Gastroesophageal sphincter (tissue), 4 donors: ENCODE measurements around the gene UCN3. TPM values are rescaled to one million over a fixed set of nuclear protein-coding genes. Genes with fewer than 3 reads are reported as not detected.

ENCODE experiments used
- ATAC-seq: fragments of 150-250 bp; one replicate; pipeline ENCODE4 v1.9.1; 2016; ENCODE audit warnings: mild to moderate bottlenecking, moderate library complexity
- H3K27ac ChIP-seq, 4 donors: fragments of 200-600 bp; sonication (generic) in 3 of 4; 1 replicate in 3 of 4; 2 replicates in 1 of 4; pipeline ENCODE4 v1.5.1; 2016 to 2019
- H3K27me3 ChIP-seq: fragments of 200-600 bp; sonication (generic); one replicate; pipeline ENCODE4 v1.5.1; 2019
- H3K36me3 ChIP-seq, 2 donors: fragments of 200-600 bp; sonication (generic); one replicate each; pipeline ENCODE4 v1.5.1; 2019; ENCODE audit warnings: control low read depth in 1 of 2
- H3K4me1 ChIP-seq, 3 donors: fragments of 200-600 bp; sonication (generic); 1 replicate in 2 of 3; 2 replicates in 1 of 3; pipeline ENCODE4 v1.5.1; 2016 to 2019; ENCODE audit warnings: control low read depth in 2 of 3
- H3K4me3 ChIP-seq, 2 donors: fragments of 200-600 bp; sonication (generic); one replicate each; pipeline ENCODE4 v1.5.1; 2019; ENCODE audit warnings: mild to moderate bottlenecking in 1 of 2, moderate library complexity in 1 of 2
- H3K9me3 ChIP-seq, 3 donors: fragments of 200-600 bp; sonication (generic); one replicate each; pipeline ENCODE4 v1.5.1; 2017 to 2019; ENCODE audit warnings: control low read depth in 2 of 3
- EP300 ChIP-seq: sonication (generic); formaldehyde crosslinking; IDR thresholded peaks from one replicate; pipeline ENCODE4 v1.6.1; 2017; ENCODE audit warnings: antibody characterized with exemption, mild to moderate bottlenecking
- POLR2A ChIP-seq, 2 donors: fragments of 450-650 bp; IDR thresholded peaks; one replicate each; pipeline ENCODE4 v1.6.1; 2017; ENCODE audit warnings: antibody characterized with exemption in 2 of 2, mild to moderate bottlenecking in 2 of 2, moderate library complexity in 1 of 2
- POLR2AphosphoS5 ChIP-seq: sonication (generic); formaldehyde crosslinking; IDR thresholded peaks from one replicate; pipeline ENCODE4 v1.6.1; 2017; ENCODE audit warnings: antibody characterized with exemption
- WGBS, 2 donors: methylation state at CpG; one replicate each; pipeline ENCODE4 v1.1.5; 2018; ENCODE audit warnings: low coverage in 1 of 2; 5-methylcytosine and 5-hydroxymethylcytosine counted together
- total RNA-seq, 4 donors: library from RNA; depleted of rRNA; stranded (reverse); fragments of >200 nt; gene quantifications; one replicate each; pipeline ENCODE4 v1.1.0, GENCODE V29; 2016
- TF ChIP-seq, protein P1 (sequence below), 4 experiments: fragments of 200-600 bp in 2 of 4; fragments of 450-650 bp in 2 of 4; sonication (generic) in 1 of 4; IDR thresholded peaks; one replicate each; pipeline ENCODE4 v1.5.1; 2017 to 2019; ENCODE audit warnings: antibody characterized with exemption in 4 of 4, mild to moderate bottlenecking in 2 of 4, moderate library complexity in 2 of 4

The UCN3 gene
- total RNA-seq, 4 donors from 2014 or later = not detected

DNA sequence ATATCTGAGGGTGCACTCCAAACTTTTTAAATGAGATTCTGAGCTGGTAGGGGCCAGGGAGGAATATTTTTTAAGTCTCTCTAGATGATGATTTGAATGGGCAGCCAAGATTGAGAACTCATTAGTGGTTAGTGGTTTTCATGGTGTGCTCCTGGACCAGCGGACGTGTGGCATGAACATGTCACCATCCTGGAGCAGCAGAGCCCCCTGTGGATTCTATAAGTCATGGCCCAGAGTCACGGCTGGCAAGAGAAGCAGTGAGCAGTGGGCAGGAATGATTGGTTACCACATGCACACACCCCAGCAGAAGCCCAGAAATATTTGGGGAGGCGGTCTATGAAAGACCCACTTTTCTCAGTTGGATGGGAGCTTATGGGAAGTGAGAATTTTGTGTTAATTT, 21.2 kb upstream of the UCN3 start:
- H3K27ac ChIP-seq = no peak overlapping the region
- no peak overlapping the region for H3K4me3 ChIP-seq
- H3K9me3 ChIP-seq = no peaks in the 10 kb centered on the region
- TF ChIP-seq POLR2A (IDR thresholded peaks at IDR 0.05) (no peak), POLR2AphosphoS5 (no peak), EP300 (no peak)
- TF ChIP-seq, protein P1, sequence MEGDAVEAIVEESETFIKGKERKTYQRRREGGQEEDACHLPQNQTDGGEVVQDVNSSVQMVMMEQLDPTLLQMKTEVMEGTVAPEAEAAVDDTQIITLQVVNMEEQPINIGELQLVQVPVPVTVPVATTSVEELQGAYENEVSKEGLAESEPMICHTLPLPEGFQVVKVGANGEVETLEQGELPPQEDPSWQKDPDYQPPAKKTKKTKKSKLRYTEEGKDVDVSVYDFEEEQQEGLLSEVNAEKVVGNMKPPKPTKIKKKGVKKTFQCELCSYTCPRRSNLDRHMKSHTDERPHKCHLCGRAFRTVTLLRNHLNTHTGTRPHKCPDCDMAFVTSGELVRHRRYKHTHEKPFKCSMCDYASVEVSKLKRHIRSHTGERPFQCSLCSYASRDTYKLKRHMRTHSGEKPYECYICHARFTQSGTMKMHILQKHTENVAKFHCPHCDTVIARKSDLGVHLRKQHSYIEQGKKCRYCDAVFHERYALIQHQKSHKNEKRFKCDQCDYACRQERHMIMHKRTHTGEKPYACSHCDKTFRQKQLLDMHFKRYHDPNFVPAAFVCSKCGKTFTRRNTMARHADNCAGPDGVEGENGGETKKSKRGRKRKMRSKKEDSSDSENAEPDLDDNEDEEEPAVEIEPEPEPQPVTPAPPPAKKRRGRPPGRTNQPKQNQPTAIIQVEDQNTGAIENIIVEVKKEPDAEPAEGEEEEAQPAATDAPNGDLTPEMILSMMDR (IDR thresholded peaks at IDR 0.05) = no peak
- H3K4me1 ChIP-seq = no peaks in the 10 kb centered on the region
- H3K36me3 ChIP-seq = no peaks in the 10 kb centered on the region
- 61% methylated on average over 4 of the region's 4 CpGs; no CpG with 5 or more reads in 1 of the 2 donors for WGBS, 2 donors
- H3K27me3 ChIP-seq = no peaks in the 10 kb centered on the region
- no peak for ATAC-seq

DNA sequence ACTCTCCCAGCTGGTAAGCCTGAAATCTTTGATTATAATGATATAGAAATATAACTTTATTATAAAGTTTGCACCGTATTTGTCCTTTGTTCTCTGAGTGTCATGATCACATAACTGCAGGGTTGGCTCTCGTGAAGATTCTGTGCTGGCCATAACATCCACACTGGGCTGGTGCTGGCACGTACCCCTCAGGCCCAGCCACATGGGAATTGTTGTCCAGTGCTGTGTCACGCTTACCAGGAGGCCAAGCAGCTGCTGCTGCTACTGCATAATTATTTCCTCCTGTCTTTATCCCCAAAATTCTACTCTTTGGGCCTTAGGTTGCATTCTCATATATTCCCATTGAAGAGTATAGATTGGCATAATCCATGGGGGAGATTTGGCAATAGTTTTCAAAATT, 20.8 kb upstream of the UCN3 start:
- Histone ChIP-seq H3K4me3 (no peak overlapping the region), H3K27me3 (no peaks in the 10 kb centered on the region), H3K27ac (no peak overlapping the region), H3K4me1 (no peaks in the 10 kb centered on the region), H3K9me3 (no peaks in the 10 kb centered on the region), H3K36me3 (no peaks in the 10 kb centered on the region)
- WGBS, 2 donors = 83 to 93% methylated on average over 4 of the region's 4 CpGs
- no peak for TF ChIP-seq EP300
- TF ChIP-seq, protein P1 (IDR thresholded peaks at IDR 0.05) = no peak
- TF ChIP-seq POLR2AphosphoS5 = no peak
- TF ChIP-seq POLR2A (IDR thresholded peaks at IDR 0.05) = no peak
- no peak for ATAC-seq

DNA sequence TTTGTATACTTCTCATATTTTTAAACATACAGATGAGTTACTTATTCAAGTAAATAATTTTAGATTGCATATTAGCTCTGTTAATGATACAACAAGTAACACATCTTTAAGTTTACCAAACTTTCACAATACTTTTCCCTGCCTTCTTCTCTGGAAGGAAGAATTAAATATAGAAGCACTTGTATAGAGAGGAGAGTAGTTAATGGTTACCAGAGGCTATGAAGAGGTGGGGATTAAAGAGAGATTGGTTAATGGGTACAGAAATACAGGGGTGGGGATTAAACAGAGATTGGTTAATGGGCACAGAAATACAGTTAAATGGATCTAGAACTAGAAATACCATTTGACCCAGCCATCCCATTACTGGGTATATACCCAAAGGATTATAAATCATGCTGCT, 20.0 kb upstream of the UCN3 start:
- TF ChIP-seq EP300 = no peak
- TF ChIP-seq, protein P1 (IDR thresholded peaks at IDR 0.05) = no peak
- TF ChIP-seq POLR2AphosphoS5 = no peak
- no peak for TF ChIP-seq POLR2A (IDR thresholded peaks at IDR 0.05)
- ATAC-seq = no peak

DNA sequence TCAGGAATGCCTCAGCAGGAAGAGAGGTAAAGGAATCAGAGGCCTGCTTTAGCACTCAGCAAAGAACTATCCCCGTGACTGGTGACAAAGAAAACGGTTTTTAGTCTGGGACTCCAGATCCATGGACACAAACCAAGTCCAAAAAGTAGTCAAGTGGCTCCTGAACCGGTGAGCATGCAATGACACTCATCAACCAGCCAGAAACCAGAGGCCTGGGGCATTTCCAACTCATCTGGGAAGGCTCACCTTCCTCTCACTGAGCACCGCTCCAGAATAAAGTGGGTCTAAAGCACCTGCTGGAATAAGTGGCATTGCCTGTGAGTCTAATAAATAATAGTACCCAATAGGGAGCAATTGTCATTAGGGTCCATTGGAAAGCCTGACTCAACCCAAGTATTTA, 17.9 kb upstream of the UCN3 start:
- WGBS, 2 donors = 79 to 100% methylated on average over 1 to 2 of the region's 4 CpGs
- Histone ChIP-seq H3K4me3 (no peak overlapping the region), H3K27me3 (no peaks in the 10 kb centered on the region), H3K4me1 (no peaks in the 10 kb centered on the region), H3K27ac (no peak overlapping the region), H3K36me3 (no peaks in the 10 kb centered on the region), H3K9me3 (no peaks in the 10 kb centered on the region)
- no peak for ATAC-seq
- TF ChIP-seq POLR2A (IDR thresholded peaks at IDR 0.05) = no peak
- TF ChIP-seq, protein P1 (IDR thresholded peaks at IDR 0.05) = no peak
- no peak for TF ChIP-seq POLR2AphosphoS5
- TF ChIP-seq EP300 = no peak

More for the DNA sequence above, 20.0 kb upstream of the UCN3 start:
- H3K36me3 ChIP-seq = no peaks in the 10 kb centered on the region
- H3K4me3 ChIP-seq = no peak overlapping the region
- H3K27ac ChIP-seq = no peak overlapping the region
- no peaks in the 10 kb centered on the region for H3K9me3 ChIP-seq
- no peaks in the 10 kb centered on the region for H3K27me3 ChIP-seq
- H3K4me1 ChIP-seq = no peaks in the 10 kb centered on the region

DNA sequence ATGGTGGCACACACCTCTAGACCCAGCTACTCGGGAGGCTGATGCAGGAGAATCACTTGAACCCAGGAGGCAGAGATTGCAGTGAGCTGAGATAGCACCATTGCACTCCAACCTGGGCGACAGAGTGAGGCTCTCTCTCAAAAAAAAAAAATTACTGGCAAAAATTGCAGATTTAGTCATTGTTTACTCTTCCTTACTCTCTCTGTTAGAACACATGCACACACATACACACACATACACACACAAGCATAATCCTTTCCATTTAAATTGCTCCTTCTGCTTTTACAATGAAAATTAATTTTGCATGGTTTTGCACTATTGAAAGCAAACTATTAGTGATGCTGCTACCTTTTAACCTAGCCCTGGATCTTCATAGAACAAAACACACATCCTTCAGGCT, 15.4 kb upstream of the UCN3 start:
- Histone ChIP-seq H3K9me3 (no peaks in the 10 kb centered on the region), H3K27me3 (no peaks in the 10 kb centered on the region), H3K27ac (no peak overlapping the region), H3K36me3 (no peaks in the 10 kb centered on the region), H3K4me1 (no peaks in the 10 kb centered on the region), H3K4me3 (no peak overlapping the region)
- TF ChIP-seq POLR2A (IDR thresholded peaks at IDR 0.05) (no peak), POLR2AphosphoS5 (no peak), EP300 (no peak)
- TF ChIP-seq, protein P1 (IDR thresholded peaks at IDR 0.05) = no peak
- 65 to 83% methylated on average over 2 of the region's 2 CpGs for WGBS, 2 donors
- no peak for ATAC-seq
